ENCODE data around the gene PRPF40B.

The PRPF40B gene

DNA sequence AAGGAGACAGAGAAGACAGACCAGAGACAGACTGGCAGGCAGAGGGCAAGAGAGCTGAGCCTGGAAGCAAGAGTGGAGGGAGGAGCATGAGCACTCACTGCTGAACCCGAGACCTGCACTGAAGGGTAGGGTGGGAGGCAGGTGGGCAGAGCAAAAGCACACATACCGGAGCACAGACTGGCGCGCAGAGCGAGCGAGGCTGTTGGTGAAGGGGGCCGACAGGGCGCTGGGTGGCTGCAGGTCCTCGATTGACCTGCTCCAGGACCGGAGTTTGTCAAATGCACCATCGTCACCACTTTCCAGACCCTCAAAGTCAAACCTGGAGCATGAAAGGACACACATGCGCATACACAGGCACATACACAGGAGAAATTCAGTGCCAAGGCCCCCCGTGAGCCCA is 34.9 kb downstream of the PRPF40B start:
- DNase-seq (ENCODE audit: low spot score in 2 of 2) = no peak
- Mint-ChIP-seq H3K36me3 (ENCODE audit: insufficient read depth) (peaks cover 6% of the 10 kb centered on the region), H3K27ac (ENCODE audit: low read depth) (peak overlapping the region; percentile 90), H3K4me3 (no peak overlapping the region), H3K9me3 (no peaks in the 10 kb centered on the region), H3K4me1 (peaks cover 49% of the 10 kb centered on the region), H3K27me3 (no peaks in the 10 kb centered on the region)
- ATAC-seq (replicated peaks; ENCODE audit: extremely low read depth, poor library complexity, severe bottlenecking) = no peak

DNA sequence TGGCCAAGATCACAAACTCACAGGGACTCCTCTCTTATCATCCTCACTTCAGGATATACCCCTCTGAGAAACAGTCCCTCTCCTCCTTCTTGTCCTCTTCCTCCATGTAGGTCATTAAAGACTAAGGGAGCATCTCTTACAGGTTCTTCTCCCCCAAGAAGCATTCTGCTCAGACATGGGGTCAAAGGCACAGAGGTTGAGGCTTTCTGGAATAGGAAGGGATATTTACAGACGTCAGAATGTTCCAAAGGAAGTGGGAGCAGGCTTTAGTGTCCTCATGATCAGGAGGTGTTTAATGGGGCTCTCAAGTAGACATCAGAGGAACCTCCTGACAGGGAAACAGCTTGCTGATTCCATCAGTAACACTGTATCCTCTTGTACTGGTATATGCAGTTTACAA is 36.4 kb downstream of the PRPF40B start:
- H3K27ac Mint-ChIP-seq (ENCODE audit: low read depth) = no peak overlapping the region
- H3K36me3 Mint-ChIP-seq (ENCODE audit: insufficient read depth) = peaks cover 7% of the 10 kb centered on the region
- ATAC-seq (replicated peaks; ENCODE audit: extremely low read depth, poor library complexity, severe bottlenecking) = no peak
- no peak overlapping the region for H3K4me3 Mint-ChIP-seq
- H3K27me3 Mint-ChIP-seq = no peaks in the 10 kb centered on the region
- H3K4me1 Mint-ChIP-seq = peaks cover 64% of the 10 kb centered on the region
- DNase-seq (ENCODE audit: low spot score in 2 of 2) = no peak
- H3K9me3 Mint-ChIP-seq = no peaks in the 10 kb centered on the region

DNA sequence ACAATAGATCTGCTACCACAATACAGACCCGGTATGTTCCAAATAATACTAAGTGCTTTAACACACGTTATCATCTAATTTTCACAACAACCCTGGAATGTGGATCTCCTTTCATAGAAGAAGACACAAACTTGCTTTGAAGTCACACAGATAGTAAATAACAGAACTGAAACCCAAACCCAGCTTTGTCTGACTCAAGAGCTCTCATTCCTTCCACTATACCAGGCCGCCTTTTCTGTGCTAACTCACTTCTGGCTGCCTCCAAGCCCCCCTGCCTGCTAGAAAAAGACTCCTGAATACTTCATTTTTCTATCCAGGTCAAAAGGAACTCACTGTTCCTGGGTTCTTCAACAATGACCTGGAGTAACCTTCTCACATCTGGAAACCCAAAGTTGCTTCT is 37.8 kb downstream of the PRPF40B start:
- Mint-ChIP-seq H3K36me3 (ENCODE audit: insufficient read depth) (peaks cover 8% of the 10 kb centered on the region), H3K9me3 (no peaks in the 10 kb centered on the region), H3K27ac (ENCODE audit: low read depth) (peak overlapping the region; percentile 97), H3K4me1 (peaks cover 74% of the 10 kb centered on the region), H3K4me3 (no peak overlapping the region), H3K27me3 (no peaks in the 10 kb centered on the region)
- ATAC-seq (replicated peaks; ENCODE audit: extremely low read depth, poor library complexity, severe bottlenecking) = no peak
- DNase-seq (ENCODE audit: low spot score in 2 of 2) = no peak

DNA sequence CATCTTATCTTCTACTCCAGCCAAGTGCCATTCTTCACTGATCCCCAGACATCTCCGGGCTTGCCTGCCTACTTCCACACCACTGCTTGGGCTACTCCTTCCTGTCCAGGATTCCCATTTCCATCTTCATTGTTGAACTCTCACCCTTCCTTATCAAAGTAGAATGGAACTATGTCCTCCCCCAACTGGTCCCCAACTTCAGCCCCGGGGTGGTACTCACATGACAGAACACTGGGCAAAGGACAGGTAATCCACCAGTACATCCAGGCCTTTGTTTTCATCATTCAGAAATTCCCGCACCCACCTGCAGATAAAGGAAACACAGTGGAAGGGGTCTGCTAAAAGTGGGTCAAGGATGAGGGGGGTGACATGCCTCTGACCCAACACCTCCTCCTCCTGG is 38.4 kb downstream of the PRPF40B start:
- Mint-ChIP-seq H3K4me3 (no peak overlapping the region), H3K36me3 (ENCODE audit: insufficient read depth) (peaks cover 5% of the 10 kb centered on the region), H3K4me1 (peaks cover 71% of the 10 kb centered on the region), H3K9me3 (no peaks in the 10 kb centered on the region), H3K27ac (ENCODE audit: low read depth) (peak overlapping the region; percentile 97), H3K27me3 (no peaks in the 10 kb centered on the region)
- no peak for ATAC-seq (replicated peaks; ENCODE audit: extremely low read depth, poor library complexity, severe bottlenecking)
- DNase-seq (ENCODE audit: low spot score in 2 of 2) = no peak

DNA sequence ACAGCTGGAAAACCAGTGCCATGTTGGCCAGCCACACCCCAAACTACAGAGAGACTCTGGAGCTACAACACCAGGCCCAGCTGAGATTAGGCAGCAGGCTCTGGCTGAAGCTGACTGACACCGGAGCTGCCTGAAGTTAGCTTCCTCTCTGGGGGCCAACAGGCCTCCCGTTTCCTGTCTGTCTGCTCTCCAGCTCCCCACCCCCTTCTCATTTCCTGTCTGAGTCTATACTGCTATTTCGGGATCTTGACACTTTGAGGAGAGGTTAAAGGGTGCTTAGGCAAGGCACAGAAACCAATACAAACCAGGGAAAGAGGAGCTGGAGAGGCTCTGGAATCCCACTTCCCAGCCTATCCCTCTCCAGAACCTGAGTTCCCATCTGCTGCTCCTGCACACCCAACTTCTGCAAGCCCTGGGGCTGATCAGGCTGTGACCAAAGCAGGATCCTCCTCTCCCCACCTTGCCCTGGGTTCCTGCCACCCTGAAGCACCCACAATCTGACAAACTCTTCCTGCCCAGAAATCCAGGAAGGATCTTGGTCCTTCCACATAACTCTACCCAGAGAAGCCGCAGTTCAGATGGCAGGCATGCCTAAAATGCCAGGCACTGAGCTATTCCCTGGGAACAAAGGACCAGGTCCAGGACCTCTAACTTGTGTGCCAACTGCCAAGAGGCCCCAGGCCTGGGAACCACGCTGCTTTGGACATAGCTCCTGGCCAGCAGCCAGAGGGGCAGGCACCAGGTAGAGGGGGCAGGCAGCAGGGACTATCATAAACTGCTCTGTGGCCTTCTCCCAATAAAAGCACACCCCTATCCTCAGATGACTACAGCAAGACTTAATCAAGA is 39.9 kb downstream of the PRPF40B start:
- Mint-ChIP-seq H3K9me3 (no peaks in the 10 kb centered on the region), H3K36me3 (ENCODE audit: insufficient read depth) (peaks cover 3% of the 10 kb centered on the region), H3K4me3 (peak overlapping the region; percentile 62), H3K27ac (ENCODE audit: low read depth) (peak overlapping the region; percentile 97), H3K4me1 (peaks cover 69% of the 10 kb centered on the region), H3K27me3 (no peaks in the 10 kb centered on the region)
- peak; percentile 38 to 80 for DNase-seq (ENCODE audit: low spot score in 2 of 2)
- ATAC-seq (replicated peaks; ENCODE audit: extremely low read depth, poor library complexity, severe bottlenecking) = peak; percentile 100

DNA sequence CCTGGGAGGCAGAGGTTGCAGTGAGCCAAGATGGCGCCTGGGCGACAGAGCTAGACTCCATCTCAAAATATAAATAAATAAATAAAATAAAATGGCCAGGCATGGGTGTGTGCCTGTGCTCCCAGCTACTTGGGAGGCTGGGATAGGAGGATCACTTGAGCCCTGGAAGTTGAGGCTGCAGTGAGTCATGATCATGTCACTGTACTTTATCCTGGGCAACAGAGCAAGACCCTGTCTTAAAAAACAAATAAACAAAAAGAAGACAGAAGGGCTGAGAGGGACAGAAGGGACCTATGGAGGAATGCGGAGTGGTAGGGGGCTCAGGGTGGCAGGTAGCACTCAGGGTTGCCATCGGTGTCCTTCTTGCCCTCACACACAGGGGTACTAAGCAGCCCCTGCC is 40.8 kb downstream of the PRPF40B start:
- DNase-seq (ENCODE audit: low spot score in 2 of 2) (no peak), ATAC-seq (replicated peaks; ENCODE audit: extremely low read depth, poor library complexity, severe bottlenecking) (no peak)
- no peaks in the 10 kb centered on the region for H3K9me3 Mint-ChIP-seq
- peak overlapping the region; percentile 62 for H3K4me3 Mint-ChIP-seq
- H3K27me3 Mint-ChIP-seq = no peaks in the 10 kb centered on the region
- peaks cover 3% of the 10 kb centered on the region for H3K36me3 Mint-ChIP-seq (ENCODE audit: insufficient read depth)
- peak overlapping the region; percentile 97 for H3K27ac Mint-ChIP-seq (ENCODE audit: low read depth)
- H3K4me1 Mint-ChIP-seq = peaks cover 71% of the 10 kb centered on the region

DNA sequence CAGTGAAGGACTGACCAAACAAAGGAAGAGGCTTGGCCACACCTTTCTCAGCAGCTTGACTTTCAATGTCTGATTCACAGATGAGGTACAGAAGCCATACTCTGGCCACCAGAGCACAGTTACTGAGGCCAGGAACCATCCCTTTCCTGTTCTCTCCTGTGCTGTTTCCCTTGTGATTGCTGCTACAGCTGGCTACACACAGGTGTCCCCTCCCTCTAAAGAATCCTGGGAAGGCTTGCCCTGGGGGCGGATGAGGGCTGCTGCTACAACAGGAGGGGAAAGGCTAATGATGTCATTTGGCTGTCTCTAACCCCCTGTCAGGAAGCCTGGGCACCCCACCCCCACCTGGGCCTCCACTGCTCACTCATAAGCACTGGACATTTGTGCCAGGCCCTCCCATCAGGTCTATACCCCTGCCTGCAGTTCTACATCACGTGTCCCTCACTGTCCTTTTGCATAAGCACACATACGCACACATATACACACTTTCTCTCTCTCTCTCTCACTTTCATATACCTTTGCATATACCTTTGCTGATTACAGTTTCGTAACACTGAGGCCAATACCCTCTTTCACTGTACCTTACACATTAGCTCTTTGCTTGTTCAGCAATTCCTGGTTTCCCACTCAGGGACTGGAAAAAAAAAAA is 41.4 kb downstream of the PRPF40B start:
- H3K4me3 Mint-ChIP-seq = no peak overlapping the region
- ATAC-seq (replicated peaks; ENCODE audit: extremely low read depth, poor library complexity, severe bottlenecking) (no peak), DNase-seq (ENCODE audit: low spot score in 2 of 2) (no peak)
- peak overlapping the region; percentile 97 for H3K27ac Mint-ChIP-seq (ENCODE audit: low read depth)
- H3K36me3 Mint-ChIP-seq (ENCODE audit: insufficient read depth) = peaks cover 5% of the 10 kb centered on the region
- H3K27me3 Mint-ChIP-seq = no peaks in the 10 kb centered on the region
- peaks cover 74% of the 10 kb centered on the region for H3K4me1 Mint-ChIP-seq
- no peaks in the 10 kb centered on the region for H3K9me3 Mint-ChIP-seq

DNA sequence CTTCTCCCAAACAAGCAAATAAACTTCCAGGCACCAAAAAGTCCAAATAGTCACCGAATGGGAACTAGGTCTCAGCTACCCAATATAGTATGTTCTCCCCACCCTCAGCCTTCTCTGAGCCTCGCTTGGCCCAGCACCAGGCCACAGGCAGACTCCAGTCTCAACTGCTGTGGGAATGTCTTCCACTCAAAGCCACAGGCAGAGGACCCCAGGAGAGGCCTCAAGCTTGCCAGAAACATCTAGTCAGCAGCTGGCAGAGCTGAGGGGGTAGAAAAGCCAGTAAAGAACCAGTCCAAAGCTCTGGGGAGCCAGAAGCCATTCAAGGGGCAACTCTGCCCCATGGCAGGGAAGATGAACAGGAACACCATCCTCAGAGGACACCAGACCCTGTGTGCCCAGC is 42.0 kb downstream of the PRPF40B start:
- peaks cover 79% of the 10 kb centered on the region for H3K4me1 Mint-ChIP-seq
- no peaks in the 10 kb centered on the region for H3K27me3 Mint-ChIP-seq
- H3K4me3 Mint-ChIP-seq = no peak overlapping the region
- ATAC-seq (replicated peaks; ENCODE audit: extremely low read depth, poor library complexity, severe bottlenecking) = no peak
- peak overlapping the region; percentile 97 for H3K27ac Mint-ChIP-seq (ENCODE audit: low read depth)
- no peak for DNase-seq (ENCODE audit: low spot score in 2 of 2)
- no peaks in the 10 kb centered on the region for H3K9me3 Mint-ChIP-seq
- H3K36me3 Mint-ChIP-seq (ENCODE audit: insufficient read depth) = peaks cover 5% of the 10 kb centered on the region

DNA sequence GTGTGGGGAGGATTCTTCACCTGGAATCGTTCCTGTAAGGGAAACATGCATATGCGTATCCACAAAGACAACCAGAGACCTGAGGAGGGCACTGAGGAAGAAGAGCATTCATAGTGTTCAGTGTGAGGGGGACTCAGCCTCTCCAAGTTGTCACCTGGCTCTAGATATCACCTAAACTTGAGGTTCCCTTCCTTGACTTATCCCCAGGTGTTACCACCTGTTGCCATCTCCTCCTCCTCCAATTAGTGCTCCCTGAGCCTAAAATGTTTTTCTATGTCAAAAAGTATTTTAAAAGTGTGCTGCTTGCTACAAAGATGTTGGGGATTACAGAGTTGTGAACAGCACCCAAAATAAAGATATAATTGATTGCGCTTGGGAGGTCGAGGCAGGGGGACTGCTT is 42.8 kb downstream of the PRPF40B start:
- ATAC-seq (replicated peaks; ENCODE audit: extremely low read depth, poor library complexity, severe bottlenecking) (no peak), DNase-seq (ENCODE audit: low spot score in 2 of 2) (no peak)
- Mint-ChIP-seq H3K9me3 (no peaks in the 10 kb centered on the region), H3K27me3 (no peaks in the 10 kb centered on the region), H3K4me1 (peaks cover 79% of the 10 kb centered on the region), H3K27ac (ENCODE audit: low read depth) (peak overlapping the region; percentile 97), H3K4me3 (no peak overlapping the region), H3K36me3 (ENCODE audit: insufficient read depth) (peaks cover 9% of the 10 kb centered on the region)

DNA sequence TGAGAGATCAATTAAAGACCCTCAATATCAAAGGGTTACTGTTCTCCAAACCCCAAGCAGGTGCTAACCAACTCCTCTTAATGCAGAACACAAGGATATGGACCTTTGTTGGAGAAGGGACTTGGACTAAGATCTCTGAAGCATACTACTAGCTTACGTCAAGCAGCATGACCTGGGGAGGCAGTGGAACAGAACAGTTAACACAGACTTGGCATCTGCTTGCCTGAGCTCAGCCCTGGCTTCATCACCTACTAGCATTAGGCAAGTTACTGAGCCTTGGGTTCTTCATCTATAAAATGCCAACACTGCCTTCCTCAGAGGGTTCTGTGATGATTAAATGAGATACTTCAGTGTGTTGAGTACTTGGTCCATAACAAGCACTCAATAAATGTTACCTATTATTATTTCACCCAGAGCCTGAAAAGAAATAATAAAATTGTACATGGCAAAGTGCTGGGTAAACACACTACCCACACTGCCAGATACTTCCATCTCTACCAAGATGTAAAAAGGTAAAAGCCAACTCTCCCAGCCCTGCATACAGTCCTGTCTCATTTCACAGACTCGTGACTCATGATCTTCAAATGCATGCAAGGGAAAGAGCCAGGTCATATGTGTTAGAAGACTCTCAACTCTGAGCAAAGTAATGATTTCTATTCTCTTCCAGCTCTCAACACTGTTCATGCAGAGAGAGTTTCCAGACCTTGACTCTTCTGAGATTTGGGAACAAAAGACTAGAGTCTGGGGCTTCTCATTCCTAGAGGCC is 44.1 kb downstream of the PRPF40B start:
- ATAC-seq (replicated peaks; ENCODE audit: extremely low read depth, poor library complexity, severe bottlenecking) = no peak
- no peaks in the 10 kb centered on the region for H3K27me3 Mint-ChIP-seq

DNA sequence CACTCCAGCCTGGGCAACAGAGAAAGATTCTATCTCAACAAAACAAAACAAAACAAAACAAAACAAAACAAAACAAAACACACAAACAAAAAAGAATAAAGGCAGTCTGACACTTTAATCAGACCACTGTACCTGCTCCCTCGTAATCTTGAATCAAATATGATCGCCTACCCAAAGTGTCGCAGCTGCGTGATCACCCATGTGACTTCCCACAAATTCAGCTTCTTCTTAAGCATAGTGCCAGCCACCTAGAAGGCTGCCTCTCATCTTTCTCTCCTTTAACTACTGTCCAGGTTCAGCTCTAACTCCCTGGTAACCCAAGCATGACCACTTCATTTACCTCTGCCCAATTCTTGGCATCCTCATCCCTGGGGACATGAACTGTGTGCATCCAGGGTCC is 46.4 kb downstream of the PRPF40B start:
- H3K27me3 Mint-ChIP-seq = no peaks in the 10 kb centered on the region
- ATAC-seq (replicated peaks; ENCODE audit: extremely low read depth, poor library complexity, severe bottlenecking) = no peak
- peaks cover 78% of the 10 kb centered on the region for H3K4me1 Mint-ChIP-seq
- H3K4me3 Mint-ChIP-seq = no peak overlapping the region
- peaks cover 8% of the 10 kb centered on the region for H3K36me3 Mint-ChIP-seq (ENCODE audit: insufficient read depth)
- H3K9me3 Mint-ChIP-seq = no peaks in the 10 kb centered on the region
- no peak for DNase-seq (ENCODE audit: low spot score in 2 of 2)
- peak overlapping the region; percentile 97 for H3K27ac Mint-ChIP-seq (ENCODE audit: low read depth)

More for the DNA sequence above, 44.1 kb downstream of the PRPF40B start:
- DNase-seq (ENCODE audit: low spot score in 2 of 2) = no peak
- H3K4me3 Mint-ChIP-seq = no peak overlapping the region
- peaks cover 79% of the 10 kb centered on the region for H3K4me1 Mint-ChIP-seq
- H3K9me3 Mint-ChIP-seq = no peaks in the 10 kb centered on the region
- peak overlapping the region; percentile 97 for H3K27ac Mint-ChIP-seq (ENCODE audit: low read depth)
- H3K36me3 Mint-ChIP-seq (ENCODE audit: insufficient read depth) = peaks cover 9% of the 10 kb centered on the region

DNA sequence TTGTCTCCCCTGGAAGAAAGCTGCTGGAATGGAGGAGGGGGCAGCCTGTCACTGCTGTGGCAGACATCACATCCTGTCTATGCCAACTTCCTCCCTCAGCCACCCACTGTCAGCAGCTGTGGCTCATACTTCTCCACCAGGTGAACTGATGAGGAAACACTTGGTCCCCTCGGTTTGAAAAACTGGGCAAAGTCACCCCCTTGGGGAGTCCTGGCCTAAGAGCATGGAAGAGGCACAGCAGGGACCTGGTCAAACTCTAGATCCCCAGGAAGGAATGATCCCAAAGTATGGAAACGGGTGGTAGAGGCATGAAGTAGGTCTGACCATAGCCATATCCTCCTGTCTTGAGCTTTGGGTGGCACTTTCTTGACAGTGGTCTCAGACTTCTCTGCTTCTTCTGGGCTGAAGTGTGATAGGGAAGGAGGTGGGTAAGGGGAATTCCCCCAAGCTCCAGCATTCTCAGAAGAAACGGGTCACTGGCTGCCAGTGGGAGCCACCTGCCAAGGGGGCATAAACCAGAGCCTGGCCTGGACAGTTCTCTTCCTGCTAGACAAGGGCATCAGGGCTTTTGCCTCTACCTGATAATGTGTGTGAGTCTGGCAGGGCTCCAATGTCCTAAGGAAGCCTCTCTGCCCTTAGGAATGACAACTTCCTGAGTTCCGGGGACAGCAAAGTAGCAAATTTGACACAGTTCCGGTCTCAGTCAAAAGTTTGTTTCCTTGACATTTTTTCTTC is 47.8 kb downstream of the PRPF40B start:
- H3K27ac Mint-ChIP-seq (ENCODE audit: low read depth) = peak overlapping the region; percentile 97
- peak; percentile 49 to 73 for DNase-seq (ENCODE audit: low spot score in 2 of 2)

More for the DNA sequence above, 47.8 kb downstream of the PRPF40B start:
- Mint-ChIP-seq H3K4me1 (peaks cover 79% of the 10 kb centered on the region), H3K4me3 (peak overlapping the region; percentile 50), H3K36me3 (ENCODE audit: insufficient read depth) (peaks cover 8% of the 10 kb centered on the region), H3K27me3 (no peaks in the 10 kb centered on the region), H3K9me3 (no peaks in the 10 kb centered on the region)
- peak; percentile 94 for ATAC-seq (replicated peaks; ENCODE audit: extremely low read depth, poor library complexity, severe bottlenecking)

Measured in central memory CD8-positive, alpha-beta T cell (primary cell).